Activated T-helper 9 cell treated with anti-CD3 and anti-CD28 coated beads, Interleukin-2, amount 50 U/mL, for 16 hours (primary cell): ENCODE measurements around the gene C2CD2L.
"Not testable (repeated sequence)": the region's sequence is repeated elsewhere in the genome, so short reads cannot be mapped to it uniquely, and the experiment has no call there.

Experiments
- DNase-seq: peaks from one replicate; pipeline ENCODE4 v3.0.0-alpha.2; 2020; ENCODE audit warnings: low read depth

C2CD2L gene

GRCh38 chr11:119152043-119152442 lies 44.9 kb downstream of the C2CD2L start:
- no peak for DNase-seq

GRCh38 chr11:119152604-119153003 lies 45.5 kb downstream of the C2CD2L start:
- no peak for DNase-seq

DNA sequence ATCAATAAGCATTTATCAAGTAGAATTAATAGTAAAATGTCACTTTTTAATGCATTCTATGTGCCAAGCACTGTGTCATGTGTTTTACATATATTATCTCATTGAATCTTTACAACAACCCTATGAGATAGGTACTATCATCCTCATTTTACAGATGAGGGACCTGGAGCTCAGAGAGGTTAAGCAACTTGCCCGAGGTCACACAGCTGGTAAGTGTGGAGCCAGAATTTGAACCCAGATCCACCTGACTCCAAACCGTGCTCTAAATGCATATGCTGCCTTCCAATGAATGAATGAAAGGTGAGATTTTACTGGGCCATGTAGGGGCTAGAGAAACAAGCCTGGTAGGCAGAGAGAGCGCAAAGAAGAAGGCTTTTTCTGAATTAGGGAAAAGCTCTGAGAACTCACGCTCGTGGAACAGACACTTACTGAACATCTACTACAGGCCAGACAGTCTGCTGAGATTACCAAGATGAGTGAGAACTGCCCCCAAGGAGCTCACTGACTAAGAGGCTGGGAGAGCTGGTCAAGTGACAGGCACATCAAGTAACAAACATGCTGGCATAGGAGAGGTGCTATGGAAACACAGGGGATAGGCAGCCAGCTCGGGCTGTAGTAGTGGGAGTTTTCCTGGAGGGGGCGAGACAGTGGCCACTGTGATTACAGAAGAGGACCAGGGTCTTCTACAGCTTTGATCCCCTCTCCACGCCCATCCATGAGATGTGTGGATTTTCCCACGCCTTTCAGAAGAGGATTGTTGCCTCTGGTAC lies 46.1 kb downstream of the C2CD2L start:
- DNase-seq, result no peak

GRCh38 chr11:119154178-119154577 lies 47.0 kb downstream of the C2CD2L start:
- no peak for DNase-seq

- DNase-seq, result no peak
Observed at GRCh38 chr11:119155733-119156492, 48.8 kb downstream of the C2CD2L start.

- DNase-seq, result no peak
Observed at GRCh38 chr11:119156496-119156895, 49.4 kb downstream of the C2CD2L start.

DNA sequence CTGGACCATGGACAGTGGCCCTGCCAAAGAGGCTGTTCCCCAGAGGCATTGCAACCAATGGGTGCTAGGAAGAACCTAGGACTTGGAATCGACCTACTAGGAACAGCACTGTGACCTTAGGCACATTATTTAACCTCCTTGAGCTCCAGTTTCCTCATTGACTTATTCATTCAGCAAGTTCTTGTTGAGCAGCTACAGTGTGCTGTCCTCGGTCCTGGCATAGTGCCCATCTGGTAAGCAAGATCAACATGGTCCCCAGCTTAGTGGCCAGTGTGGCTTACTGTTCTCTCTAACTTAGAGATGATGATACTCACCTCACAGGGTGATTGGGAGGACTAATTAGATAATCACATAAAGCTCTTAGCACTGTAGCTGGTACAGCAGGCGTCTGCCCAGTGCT lies 49.9 kb downstream of the C2CD2L start:
- DNase-seq, result no peak

DNA sequence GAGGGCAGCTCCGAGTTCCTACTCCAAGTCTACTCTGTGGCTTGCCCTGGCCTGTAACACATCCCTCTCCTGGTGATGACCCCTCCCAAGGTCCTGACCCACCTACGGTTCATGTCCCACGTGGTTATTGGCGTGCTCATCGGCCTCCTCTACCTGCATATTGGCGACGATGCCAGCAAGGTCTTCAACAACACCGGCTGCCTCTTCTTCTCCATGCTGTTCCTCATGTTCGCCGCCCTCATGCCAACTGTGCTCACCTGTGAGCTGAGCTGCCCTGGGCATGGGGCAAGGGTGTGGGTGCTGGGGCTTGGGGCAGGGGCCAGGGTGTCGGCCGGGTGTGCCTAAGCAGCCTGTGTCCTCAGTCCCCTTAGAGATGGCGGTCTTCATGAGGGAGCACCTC lies 51.3 kb downstream of the C2CD2L start:
- DNase-seq, result no peak

GRCh38 chr11:119160151-119160550 lies 53.0 kb downstream of the C2CD2L start:
- no peak for DNase-seq

- no peak for DNase-seq
Observed at GRCh38 chr11:119161871-119162270, 54.7 kb downstream of the C2CD2L start.

GRCh38 chr11:119166368-119167076 lies 59.4 kb downstream of the C2CD2L start:
- no peak for DNase-seq

GRCh38 chr11:119167077-119167458 lies 59.9 kb downstream of the C2CD2L start:
- not testable (repeated sequence) for DNase-seq

DNA sequence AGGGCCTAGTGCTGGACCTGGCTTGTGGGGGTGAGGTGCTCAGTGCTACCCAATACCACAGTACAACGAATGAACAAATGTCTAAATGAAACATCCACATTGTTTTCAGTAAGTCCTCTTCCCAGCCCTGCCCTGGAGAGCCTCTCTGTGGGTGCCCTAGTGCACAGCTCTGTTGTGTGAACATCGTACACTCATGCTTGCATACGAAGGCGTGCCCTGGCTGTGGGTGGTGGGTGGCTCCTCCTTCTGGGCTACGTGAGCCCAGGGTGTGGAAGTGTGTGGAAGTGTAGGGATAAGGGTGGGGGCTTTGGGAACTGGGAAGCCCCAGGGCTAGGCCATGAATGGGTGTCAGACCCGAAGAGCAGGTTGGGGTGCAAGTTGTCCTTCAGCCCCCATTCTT lies 60.8 kb downstream of the C2CD2L start:
- no peak for DNase-seq
